Coronary artery (tissue), 2 donors: ENCODE results near the gene LRRC59.

ENCODE experiments used
- DNase-seq: peaks from one replicate; pipeline ENCODE4 v3.0.0-alpha.2; 2017; ENCODE audit warnings: low spot score
- H3K27ac ChIP-seq, 2 donors: fragments of 200-600 bp; sonication (generic); one replicate each; pipeline ENCODE4 v1.5.1; 2016 to 2019
- H3K4me3 ChIP-seq: fragments of 200-600 bp; sonication (generic); 2 replicates; pipeline ENCODE4 v1.5.1; 2016; ENCODE audit warnings: mild to moderate bottlenecking, moderate library complexity
- TF ChIP-seq, protein P1 (sequence below): fragments of 200-600 bp; sonication (generic); IDR thresholded peaks from one replicate; pipeline ENCODE4 v1.5.1; 2019; ENCODE audit warnings: antibody characterized with exemption

The LRRC59 gene

DNA sequence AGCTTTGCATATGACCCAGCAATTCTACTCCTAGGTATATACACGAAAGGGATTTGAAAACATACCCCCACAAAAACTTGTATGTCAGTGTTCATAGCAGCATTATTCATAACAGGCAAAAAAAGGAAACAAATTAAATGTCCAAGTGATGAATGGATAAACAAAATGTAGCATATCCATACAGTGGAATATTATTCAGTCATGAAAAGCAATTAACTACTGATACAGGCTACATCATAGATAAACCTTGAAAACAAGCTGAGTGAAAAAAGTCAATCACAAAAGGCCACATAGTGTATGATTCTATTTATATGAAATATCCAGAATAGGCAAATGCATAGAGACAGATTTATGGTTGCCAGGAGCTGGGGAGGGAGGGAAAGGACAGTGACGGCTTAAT lies 23.6 kb downstream of the LRRC59 start:
- DNase-seq, result no peak
- TF ChIP-seq, protein P1, sequence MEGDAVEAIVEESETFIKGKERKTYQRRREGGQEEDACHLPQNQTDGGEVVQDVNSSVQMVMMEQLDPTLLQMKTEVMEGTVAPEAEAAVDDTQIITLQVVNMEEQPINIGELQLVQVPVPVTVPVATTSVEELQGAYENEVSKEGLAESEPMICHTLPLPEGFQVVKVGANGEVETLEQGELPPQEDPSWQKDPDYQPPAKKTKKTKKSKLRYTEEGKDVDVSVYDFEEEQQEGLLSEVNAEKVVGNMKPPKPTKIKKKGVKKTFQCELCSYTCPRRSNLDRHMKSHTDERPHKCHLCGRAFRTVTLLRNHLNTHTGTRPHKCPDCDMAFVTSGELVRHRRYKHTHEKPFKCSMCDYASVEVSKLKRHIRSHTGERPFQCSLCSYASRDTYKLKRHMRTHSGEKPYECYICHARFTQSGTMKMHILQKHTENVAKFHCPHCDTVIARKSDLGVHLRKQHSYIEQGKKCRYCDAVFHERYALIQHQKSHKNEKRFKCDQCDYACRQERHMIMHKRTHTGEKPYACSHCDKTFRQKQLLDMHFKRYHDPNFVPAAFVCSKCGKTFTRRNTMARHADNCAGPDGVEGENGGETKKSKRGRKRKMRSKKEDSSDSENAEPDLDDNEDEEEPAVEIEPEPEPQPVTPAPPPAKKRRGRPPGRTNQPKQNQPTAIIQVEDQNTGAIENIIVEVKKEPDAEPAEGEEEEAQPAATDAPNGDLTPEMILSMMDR, result no peak
- Histone ChIP-seq H3K4me3 (no peak overlapping the region), H3K27ac (no peak overlapping the region)

DNA sequence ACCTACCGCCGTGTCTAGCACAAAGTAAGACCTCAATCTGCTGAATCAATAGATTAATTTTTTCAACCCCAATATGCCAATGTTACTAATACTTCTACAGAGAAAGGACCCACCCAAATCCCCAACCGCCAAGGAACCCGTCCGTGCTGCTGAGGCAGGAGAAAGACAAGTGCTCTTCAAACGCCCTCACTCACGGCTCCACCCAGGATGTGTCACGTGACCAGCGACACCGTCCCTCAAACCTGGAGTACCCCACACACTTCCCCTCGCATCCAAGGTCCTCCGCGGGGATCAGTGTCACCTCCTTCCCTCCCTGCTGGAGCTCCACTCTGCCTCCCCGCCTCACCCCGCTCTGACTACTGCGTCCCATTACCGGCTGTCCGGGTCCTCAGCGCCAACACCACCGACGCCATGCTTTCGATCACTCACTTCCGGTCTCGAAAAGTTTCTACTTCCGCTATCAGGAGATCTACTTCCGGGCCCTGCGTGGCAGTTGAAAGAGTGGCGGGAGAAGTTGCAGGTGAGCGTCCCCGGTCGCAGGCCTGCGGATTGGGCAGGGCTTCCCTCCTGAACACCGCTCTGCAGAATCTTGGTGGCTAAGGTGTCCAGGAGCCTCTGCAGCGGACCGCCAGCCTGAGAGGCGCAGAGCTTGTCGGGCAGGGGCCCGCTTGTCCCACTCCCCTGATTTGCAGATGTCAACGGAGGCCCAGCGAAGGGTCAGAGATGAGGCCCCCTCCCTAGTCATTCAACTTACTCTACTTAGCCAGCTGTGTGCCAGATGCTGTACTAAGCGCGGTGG lies 24.4 kb downstream of the LRRC59 start, which contains the start of the genes EME1 and MRPL27:
TSS of gene EME1 (plus strand) at position 472 of the 799 bp plus-strand sequence. CDS start 1,980 bp downstream, outside the sequence.
TSS of gene MRPL27 (minus strand) at position 427 of the 799 bp plus-strand sequence. CDS start at position 413, 14 bp downstream.
- DNase-seq, result peak; percentile 88
- TF ChIP-seq, protein P1, result no peak

DNA sequence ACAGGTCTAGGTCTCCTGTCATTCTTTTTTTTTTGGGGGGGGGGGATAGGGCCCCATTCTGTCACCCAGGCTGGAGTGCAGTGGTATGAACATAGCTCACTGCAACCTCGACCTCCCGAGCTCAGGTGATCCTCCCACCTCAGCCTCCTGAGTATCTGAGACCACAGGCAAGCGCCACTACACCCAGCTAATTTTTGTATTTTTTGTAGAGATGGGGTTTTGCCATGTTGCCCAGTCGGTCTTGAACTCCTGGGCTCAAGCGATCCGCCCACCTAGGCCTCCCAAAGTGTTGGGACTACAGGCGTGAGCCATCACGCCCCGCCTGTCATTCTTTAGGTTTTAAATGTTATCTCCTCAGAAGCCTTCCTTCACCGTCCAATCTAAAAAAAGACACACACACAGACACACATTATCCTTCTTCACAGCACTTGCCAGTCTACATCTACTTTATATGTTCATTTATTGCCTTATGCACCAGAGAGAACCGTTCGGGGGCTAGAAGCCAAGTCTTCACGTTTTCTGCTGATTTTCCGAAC lies 25.0 kb downstream of the LRRC59 start:
- DNase-seq, result no peak
- TF ChIP-seq, protein P1, result no peak
- Histone ChIP-seq H3K27ac (peak overlapping the region; percentile 73 to 97), H3K4me3 (peak overlapping the region; percentile 90)

More for the DNA sequence above, 24.4 kb downstream of the LRRC59 start, which contains the start of the genes EME1 and MRPL27:
- Histone ChIP-seq H3K4me3 (peak within 1 kb of the TSS; percentile 90), H3K27ac (peak within 1 kb of the TSS; percentile 73 to 97)

DNA sequence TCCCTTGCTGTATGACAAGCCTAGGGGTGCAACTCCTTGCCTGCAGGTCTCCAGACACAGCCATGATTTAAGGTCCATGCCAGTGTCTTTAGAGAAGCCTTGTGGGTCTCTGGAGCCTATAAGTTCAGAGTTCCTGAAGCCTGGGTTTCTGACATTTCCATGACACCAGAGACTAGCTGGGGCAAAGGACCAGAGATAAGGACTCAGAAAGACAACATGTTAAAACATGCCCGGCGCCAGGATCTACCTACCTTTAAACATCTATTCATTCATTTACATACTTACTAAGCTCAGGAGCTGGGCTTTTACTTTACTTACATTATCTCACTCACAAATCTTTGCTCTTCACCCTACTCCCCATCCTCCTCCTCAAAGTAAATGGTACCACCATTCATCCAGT lies 25.8 kb downstream of the LRRC59 start:
- no peak overlapping the region for H3K27ac ChIP-seq
- no peak for DNase-seq
- TF ChIP-seq, protein P1, result no peak
- H3K4me3 ChIP-seq, result peak overlapping the region; percentile 90

DNA sequence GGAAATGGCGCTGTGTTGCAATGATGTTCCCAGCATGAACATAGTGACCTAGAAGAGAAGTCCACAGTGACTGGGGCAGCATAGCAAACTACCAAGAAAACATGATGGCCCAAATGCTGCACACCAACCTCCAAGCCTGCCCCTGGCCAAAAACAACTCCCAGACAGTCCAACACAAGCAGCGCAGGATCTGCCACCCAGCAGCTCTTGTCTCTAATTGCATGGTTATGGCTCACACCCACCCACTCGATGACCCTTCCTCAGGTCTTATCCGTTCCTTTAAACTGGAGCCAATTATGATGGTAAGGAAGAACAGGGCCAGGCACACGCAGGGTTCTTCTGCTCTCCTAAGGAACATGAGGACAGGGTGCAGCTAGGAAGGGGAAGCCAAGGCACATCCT lies 27.3 kb downstream of the LRRC59 start:
- no peak for DNase-seq

DNA sequence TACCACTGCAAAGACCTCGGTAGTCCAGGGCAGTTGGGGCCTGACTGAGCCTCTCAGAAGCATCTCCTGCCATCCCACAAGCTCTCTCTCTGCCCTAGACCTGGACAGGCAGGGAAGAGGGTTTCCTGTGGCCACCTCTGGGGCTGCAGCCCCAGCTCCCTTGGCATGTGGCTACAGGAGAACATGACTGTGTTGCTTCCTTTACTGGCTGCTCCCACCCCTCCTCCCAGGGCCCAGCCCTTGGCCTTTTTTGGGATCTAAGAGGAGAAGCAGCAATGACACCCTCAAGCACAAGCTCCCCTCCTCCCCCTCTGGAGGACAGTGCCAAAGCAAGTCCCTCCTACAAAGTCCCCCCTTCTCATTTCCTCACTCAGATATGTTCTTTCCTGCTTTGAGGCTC lies 29.9 kb downstream of the LRRC59 start:
- H3K27ac ChIP-seq, result no peak overlapping the region
- DNase-seq, result no peak
- no peak overlapping the region for H3K4me3 ChIP-seq
- TF ChIP-seq, protein P1, result no peak

More for the DNA sequence above, 27.3 kb downstream of the LRRC59 start:
- H3K27ac ChIP-seq, result no peak overlapping the region
- no peak overlapping the region for H3K4me3 ChIP-seq
- TF ChIP-seq, protein P1, result no peak
